WTC11 (cell line): ENCODE measurements around the gene MTARC1. TPM values are rescaled to one million over a fixed set of nuclear protein-coding genes. Genes with fewer than 3 reads are reported as not detected.

Experiments used
- ATAC-seq: fragments of 200-7000 bp; cut with Tn5 transposase; 2 replicates; pipeline ENCODE4 v1.10.0; 2021; ENCODE audit warnings: mild to moderate bottlenecking, moderate library complexity
- CTCF ChIA-PET: fragments of 300-600 bp; sonication (Branson Sonifier 250); formaldehyde crosslinking; loops from one replicate; lab custom pipeline; 2021; ENCODE audit warnings: antibody characterized with exemption; lab: Charles Lee
- POLR2A ChIA-PET: fragments of 350-600 bp; sonication (Branson Sonifier 250); formaldehyde crosslinking; loops from one replicate; lab custom pipeline; 2021; ENCODE audit warnings: antibody characterized with exemption; lab: Charles Lee
- DNase-seq: peaks from one replicate; pipeline ENCODE4 v3.0.0; 2021; ENCODE audit warnings: low spot score
- H3K27ac Mint-ChIP-seq: 2 replicates; pipeline ENCODE4 v1.8.0; 2021; ENCODE audit warnings: mixed read lengths
- H3K27me3 Mint-ChIP-seq: 2 replicates; pipeline ENCODE4 v1.8.0; 2021; ENCODE audit warnings: low read depth, mild to moderate bottlenecking, moderate library complexity, mixed read lengths
- H3K36me3 Mint-ChIP-seq: 2 replicates; pipeline ENCODE4 v1.8.0; 2021; ENCODE audit warnings: mixed read lengths
- H3K4me1 Mint-ChIP-seq: 2 replicates; pipeline ENCODE4 v1.8.0; 2022; ENCODE audit warnings: mixed read lengths
- H3K4me3 Mint-ChIP-seq: 2 replicates; pipeline ENCODE4 v1.8.0; 2021; ENCODE audit warnings: mild to moderate bottlenecking, moderate library complexity, mixed read lengths
- H3K9me3 Mint-ChIP-seq: 2 replicates; pipeline ENCODE4 v1.8.0; 2021; ENCODE audit warnings: mixed read lengths
- ATF1 ChIP-seq: sonication (generic); formaldehyde crosslinking; IDR thresholded peaks from 2 replicates; pipeline ENCODE4 v1.8.1; 2023; ENCODE audit warnings: mild to moderate bottlenecking, moderate library complexity, missing genetic modification reagents
- ELF4 ChIP-seq: sonication (generic); formaldehyde crosslinking; IDR thresholded peaks from 2 replicates; pipeline ENCODE4 v1.8.1; 2022; ENCODE audit warnings: low read depth, mild to moderate bottlenecking, moderate library complexity, missing genetic modification reagents
- MAX ChIP-seq: sonication (generic); formaldehyde crosslinking; IDR thresholded peaks from 2 replicates; pipeline ENCODE4 v1.8.0; 2022; ENCODE audit warnings: mild to moderate bottlenecking, missing genetic modification reagents
- MLX ChIP-seq: sonication (generic); formaldehyde crosslinking; IDR thresholded peaks from 2 replicates; pipeline ENCODE4 v1.8.1; 2023; ENCODE audit warnings: mild to moderate bottlenecking, missing genetic modification reagents, moderate library complexity
- PRDM15 ChIP-seq: sonication (generic); formaldehyde crosslinking; IDR thresholded peaks from 2 replicates; pipeline ENCODE4 v1.8.0; 2022; ENCODE audit warnings: missing genetic modification reagents
- RORB ChIP-seq: fragments of 250-450 bp; sonication (Bioruptor Pico); IDR thresholded peaks from 2 replicates; pipeline ENCODE4 v1.9.0; 2021; ENCODE audit warnings: mild to moderate bottlenecking
- STAT6 ChIP-seq: sonication (generic); formaldehyde crosslinking; conservative IDR thresholded peaks from 2 replicates; pipeline ENCODE4 v1.8.1; 2023; ENCODE audit warnings: mild to moderate bottlenecking, low read depth, missing genetic modification reagents, moderate library complexity
- ZNF219 ChIP-seq: sonication (generic); formaldehyde crosslinking; IDR thresholded peaks from 2 replicates; pipeline ENCODE4 v1.8.0; 2023; ENCODE audit warnings: missing genetic modification reagents, mild to moderate bottlenecking, borderline replicate concordance
- ZNF232 ChIP-seq: sonication (generic); formaldehyde crosslinking; IDR thresholded peaks from 2 replicates; pipeline ENCODE4 v1.8.0; 2022; ENCODE audit warnings: mild to moderate bottlenecking, missing genetic modification reagents
- ZNF281 ChIP-seq: sonication (generic); formaldehyde crosslinking; IDR thresholded peaks from 2 replicates; pipeline ENCODE4 v1.8.0; 2023; ENCODE audit warnings: mild to moderate bottlenecking, missing genetic modification reagents
- ZNF425 ChIP-seq: fragments of 250-450 bp; sonication (Bioruptor Pico); conservative IDR thresholded peaks from 2 replicates; pipeline ENCODE4 v1.9.0; 2021; ENCODE audit warnings: mild to moderate bottlenecking
- ZNF512 ChIP-seq: sonication (generic); formaldehyde crosslinking; IDR thresholded peaks from 2 replicates; pipeline ENCODE4 v1.8.1; 2022; ENCODE audit warnings: missing genetic modification reagents, borderline replicate concordance
- ZNF532 ChIP-seq: fragments of 250-450 bp; sonication (Bioruptor Pico); IDR thresholded peaks from 2 replicates; pipeline ENCODE4 v1.9.0; 2021; ENCODE audit warnings: mild to moderate bottlenecking, borderline replicate concordance
- total RNA-seq: library from RNA; stranded (reverse); gene quantifications from 3 replicates; pipeline ENCODE4 v1.2.3, GENCODE V29; 2021

The MTARC1 gene
- total RNA-seq, 1 experiment from 2014 or later, result 25.8 TPM

GRCh38 chr1:220797553-220797952 lies 10.8 kb downstream of the MTARC1 start (continued):
- TF ChIP-seq STAT6 (CRISPR knock-in tag), result no peak
- no peak for TF ChIP-seq ZNF512 (CRISPR knock-in tag)
- TF ChIP-seq ZNF219, result no peak
- TF ChIP-seq RORB (CRISPR knock-in tag), result no peak
- TF ChIP-seq ZNF532, result no peak
- no peak for TF ChIP-seq MLX (CRISPR knock-in tag)
- no peak for TF ChIP-seq ZNF281 (CRISPR knock-in tag)
- TF ChIP-seq ZNF232 (CRISPR knock-in tag), result no peak
- TF ChIP-seq ATF1 (CRISPR knock-in tag), result no peak
- TF ChIP-seq ZNF425, result no peak
- no peak for TF ChIP-seq MAX
- TF ChIP-seq, all 79 proteins: peak for 0

GRCh38 chr1:220798338-220798737 lies 11.6 kb downstream of the MTARC1 start:
- Mint-ChIP-seq H3K36me3 (peaks cover 34% of the 10 kb centered on the region), H3K27ac (no peak overlapping the region), H3K27me3 (no peaks in the 10 kb centered on the region), H3K9me3 (no peaks in the 10 kb centered on the region), H3K4me1 (no peaks in the 10 kb centered on the region; the same call in 1 of the 2 replicates), H3K4me3 (no peak overlapping the region)
- CTCF ChIA-PET, result no interaction called here
- DNase-seq, result no peak
- no peak for ATAC-seq
- POLR2A ChIA-PET, result no interaction called here
- TF ChIP-seq PRDM15 (CRISPR knock-in tag) (no peak), ELF4 (no peak), MLX (CRISPR knock-in tag) (no peak)
